HepG2 (cell line): ENCODE results near the gene TCAP. TPM values are rescaled to one million over a fixed set of nuclear protein-coding genes. Genes with fewer than 3 reads are reported as not detected.

Source experiments
- CBFB ChIP-seq: sonication (generic); formaldehyde crosslinking; IDR thresholded peaks from 2 replicates; pipeline ENCODE4 v1.4.0; 2020; ENCODE audit warnings: missing genetic modification reagents
- ETV5 ChIP-seq: IDR thresholded peaks from 2 replicates; pipeline ENCODE4 v1.6.1; 2018; ENCODE audit warnings: missing biosample characterization, missing genetic modification reagents, inconsistent platforms, borderline replicate concordance
- FOXA1 ChIP-seq, 2 experiments: fragments of 450-650 bp in 1 of 2; sonication (generic) in 1 of 2; formaldehyde crosslinking in 1 of 2; IDR thresholded peaks; 2 replicates each; pipeline versions ENCODE4 v1.4.0 to v1.6.1; 2016 to 2020; ENCODE audit warnings: missing genetic modification reagents in 1 of 2
- FOXA3 ChIP-seq: IDR thresholded peaks from 2 replicates; pipeline ENCODE4 v1.6.1; 2016; ENCODE audit warnings: missing genetic modification reagents, missing compliant biosample characterization
- KAT7 ChIP-seq: IDR thresholded peaks from 2 replicates; pipeline ENCODE4 v1.6.1; 2018; ENCODE audit warnings: borderline replicate concordance, missing compliant biosample characterization
- KDM3A ChIP-seq: IDR thresholded peaks from 2 replicates; pipeline ENCODE4 v1.6.1; 2018; ENCODE audit warnings: low read depth, missing compliant biosample characterization
- MIXL1 ChIP-seq: IDR thresholded peaks from 2 replicates; pipeline ENCODE4 v1.6.1; 2016
- MTF2 ChIP-seq: sonication (generic); formaldehyde crosslinking; IDR thresholded peaks from 2 replicates; pipeline ENCODE4 v1.5.0; 2020; ENCODE audit warnings: missing genetic modification reagents, borderline replicate concordance
- POLR2AphosphoS2 ChIP-seq: IDR thresholded peaks from 2 replicates; pipeline ENCODE4 v1.6.1; 2011; ENCODE audit warnings: low read depth, low read length, improper control_type of control experiment
- RXRB ChIP-seq: IDR thresholded peaks from 2 replicates; pipeline ENCODE4 v1.6.1; 2016; ENCODE audit warnings: borderline replicate concordance, missing genetic modification reagents, missing compliant biosample characterization
- SMAD3 ChIP-seq: sonication (generic); formaldehyde crosslinking; IDR thresholded peaks from 2 replicates; pipeline ENCODE4 v1.4.0; 2020; ENCODE audit warnings: missing genetic modification reagents
- SRSF4 ChIP-seq: fragments of 200-400 bp; formaldehyde crosslinking; IDR thresholded peaks from one replicate; pipeline ENCODE4 v1.6.1; 2018; ENCODE audit warnings: mild to moderate bottlenecking, low read depth, low read length, moderate library complexity; ENCODE audit not compliant: poor library complexity, severe bottlenecking
- TBP ChIP-seq: sonication (generic); formaldehyde crosslinking; IDR thresholded peaks from 2 replicates; pipeline ENCODE4 v1.5.0; 2020; ENCODE audit warnings: missing genetic modification reagents
- TBX2 ChIP-seq: sonication (generic); formaldehyde crosslinking; IDR thresholded peaks from 2 replicates; pipeline ENCODE4 v1.5.0; 2020; ENCODE audit warnings: missing genetic modification reagents, mild to moderate bottlenecking, borderline replicate concordance
- TOE1 ChIP-seq: sonication (generic); formaldehyde crosslinking; IDR thresholded peaks from 2 replicates; pipeline ENCODE4 v1.4.0; 2020; ENCODE audit warnings: mild to moderate bottlenecking, missing genetic modification reagents
- TRIM24 ChIP-seq: sonication (generic); formaldehyde crosslinking; IDR thresholded peaks from 2 replicates; pipeline ENCODE4 v1.8.0; 2022; ENCODE audit warnings: mild to moderate bottlenecking, missing genetic modification reagents
- YEATS2 ChIP-seq: sonication (generic); formaldehyde crosslinking; IDR thresholded peaks from 2 replicates; pipeline ENCODE4 v1.4.0; 2020; ENCODE audit warnings: missing genetic modification reagents, borderline replicate concordance
- ZBTB38 ChIP-seq: sonication (generic); formaldehyde crosslinking; IDR thresholded peaks from 2 replicates; pipeline ENCODE4 v1.5.1; 2020; ENCODE audit warnings: mild to moderate bottlenecking, missing genetic modification reagents
- ZKSCAN1 ChIP-seq: fragments of 150-350 bp; IDR thresholded peaks from 2 replicates; pipeline ENCODE4 v1.6.1; 2014; ENCODE audit warnings: low read length
- ZNF431 ChIP-seq: sonication (generic); formaldehyde crosslinking; IDR thresholded peaks from 2 replicates; pipeline ENCODE4 v1.9.0; 2022; ENCODE audit warnings: missing genetic modification reagents, low read depth, mild to moderate bottlenecking, borderline replicate concordance
- polyA plus RNA-seq, 8 experiments: library from polyadenylated mRNA; depleted of rRNA in 3 of 8; stranded (reverse) in 7 of 8; unstranded in 1 of 8; fragments of >200 nt; fragmentation: Illumina TruSeq in 4 of 8; extraction: Trizol in 4 of 8; gene quantifications; 2 replicates each; pipeline versions ENCODE4 v1.2.1 to v1.2.3, GENCODE V29; 2011 to 2016; ENCODE audit warnings: low read depth in 4 of 8, missing spikeins in 1 of 8, mixed read lengths in 1 of 8; ENCODE audit not compliant: insufficient read depth in 1 of 8
- total RNA-seq, 5 experiments: library from RNA; depleted of rRNA; stranded (reverse); fragments of >200 nt; fragmentation: Illumina TruSeq; extraction: Trizol; gene quantifications; 2 replicates each; pipeline ENCODE4 v1.2.3, GENCODE V29; 2016; ENCODE audit warnings: low read depth in 1 of 5
- TF ChIP-seq, protein P1 (sequence below): sonication (generic); formaldehyde crosslinking; IDR thresholded peaks from 2 replicates; pipeline ENCODE4 v1.5.1; 2020; ENCODE audit warnings: mild to moderate bottlenecking, missing genetic modification reagents, borderline replicate concordance
- TF ChIP-seq, protein P2 (sequence below): sonication (generic); formaldehyde crosslinking; IDR thresholded peaks from 2 replicates; pipeline ENCODE4 v1.4.0; 2020; ENCODE audit warnings: missing genetic modification reagents
- TF ChIP-seq, protein P3 (sequence below): IDR thresholded peaks from 2 replicates; pipeline ENCODE4 v1.6.1; 2016; ENCODE audit warnings: control low read depth

TCAP gene
- total and polyA plus RNA-seq, 2 of the 13 experiments (the other 11 are each of a cell fraction or from before 2014, with no cell fraction given), result 0.24 to 0.65 TPM

DNA sequence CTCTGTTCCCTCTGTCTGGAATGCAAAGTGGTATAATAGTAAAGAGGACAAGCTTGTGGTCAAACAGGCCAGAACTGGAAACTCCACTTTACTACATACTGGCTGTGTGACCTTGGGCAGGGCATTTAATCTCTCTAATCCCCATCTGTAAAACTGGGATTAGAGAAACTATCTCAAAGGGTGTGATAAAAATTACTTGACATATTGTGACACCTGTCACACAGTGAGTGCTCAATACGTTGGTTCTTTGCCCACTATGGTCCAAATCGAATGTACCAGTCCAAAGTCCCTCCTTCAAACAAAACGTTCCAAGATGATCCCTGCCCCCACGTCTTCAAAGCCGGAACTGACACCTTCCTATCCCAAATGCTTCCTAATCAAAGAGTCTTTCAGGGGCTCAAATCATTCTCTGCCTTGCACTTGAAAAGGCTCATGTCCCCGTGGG, 22.0 kb downstream of the TCAP start (continued):
- TF ChIP-seq ETV5 (CRISPR knock-in tag), result peak; percentile 89
- TF ChIP-seq SMAD3 (CRISPR knock-in tag), result peak; percentile 75
- 0 out of 2 replicates have a peak, but pooled peaks have one; percentile 47 for TF ChIP-seq CBFB (CRISPR knock-in tag)
- TF ChIP-seq SRSF4, result no peak
- TF ChIP-seq POLR2AphosphoS2, result no peak
- TF ChIP-seq, protein P1, sequence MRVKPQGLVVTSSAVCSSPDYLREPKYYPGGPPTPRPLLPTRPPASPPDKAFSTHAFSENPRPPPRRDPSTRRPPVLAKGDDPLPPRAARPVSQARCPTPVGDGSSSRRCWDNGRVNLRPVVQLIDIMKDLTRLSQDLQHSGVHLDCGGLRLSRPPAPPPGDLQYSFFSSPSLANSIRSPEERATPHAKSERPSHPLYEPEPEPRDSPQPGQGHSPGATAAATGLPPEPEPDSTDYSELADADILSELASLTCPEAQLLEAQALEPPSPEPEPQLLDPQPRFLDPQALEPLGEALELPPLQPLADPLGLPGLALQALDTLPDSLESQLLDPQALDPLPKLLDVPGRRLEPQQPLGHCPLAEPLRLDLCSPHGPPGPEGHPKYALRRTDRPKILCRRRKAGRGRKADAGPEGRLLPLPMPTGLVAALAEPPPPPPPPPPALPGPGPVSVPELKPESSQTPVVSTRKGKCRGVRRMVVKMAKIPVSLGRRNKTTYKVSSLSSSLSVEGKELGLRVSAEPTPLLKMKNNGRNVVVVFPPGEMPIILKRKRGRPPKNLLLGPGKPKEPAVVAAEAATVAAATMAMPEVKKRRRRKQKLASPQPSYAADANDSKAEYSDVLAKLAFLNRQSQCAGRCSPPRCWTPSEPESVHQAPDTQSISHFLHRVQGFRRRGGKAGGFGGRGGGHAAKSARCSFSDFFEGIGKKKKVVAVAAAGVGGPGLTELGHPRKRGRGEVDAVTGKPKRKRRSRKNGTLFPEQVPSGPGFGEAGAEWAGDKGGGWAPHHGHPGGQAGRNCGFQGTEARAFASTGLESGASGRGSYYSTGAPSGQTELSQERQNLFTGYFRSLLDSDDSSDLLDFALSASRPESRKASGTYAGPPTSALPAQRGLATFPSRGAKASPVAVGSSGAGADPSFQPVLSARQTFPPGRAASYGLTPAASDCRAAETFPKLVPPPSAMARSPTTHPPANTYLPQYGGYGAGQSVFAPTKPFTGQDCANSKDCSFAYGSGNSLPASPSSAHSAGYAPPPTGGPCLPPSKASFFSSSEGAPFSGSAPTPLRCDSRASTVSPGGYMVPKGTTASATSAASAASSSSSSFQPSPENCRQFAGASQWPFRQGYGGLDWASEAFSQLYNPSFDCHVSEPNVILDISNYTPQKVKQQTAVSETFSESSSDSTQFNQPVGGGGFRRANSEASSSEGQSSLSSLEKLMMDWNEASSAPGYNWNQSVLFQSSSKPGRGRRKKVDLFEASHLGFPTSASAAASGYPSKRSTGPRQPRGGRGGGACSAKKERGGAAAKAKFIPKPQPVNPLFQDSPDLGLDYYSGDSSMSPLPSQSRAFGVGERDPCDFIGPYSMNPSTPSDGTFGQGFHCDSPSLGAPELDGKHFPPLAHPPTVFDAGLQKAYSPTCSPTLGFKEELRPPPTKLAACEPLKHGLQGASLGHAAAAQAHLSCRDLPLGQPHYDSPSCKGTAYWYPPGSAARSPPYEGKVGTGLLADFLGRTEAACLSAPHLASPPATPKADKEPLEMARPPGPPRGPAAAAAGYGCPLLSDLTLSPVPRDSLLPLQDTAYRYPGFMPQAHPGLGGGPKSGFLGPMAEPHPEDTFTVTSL, result peak; percentile 34; the same call in 1 of the 2 replicates
- peak; percentile 50; the same call in 1 of the 2 replicates for TF ChIP-seq KAT7 (CRISPR knock-in tag)
- TF ChIP-seq, protein P2, sequence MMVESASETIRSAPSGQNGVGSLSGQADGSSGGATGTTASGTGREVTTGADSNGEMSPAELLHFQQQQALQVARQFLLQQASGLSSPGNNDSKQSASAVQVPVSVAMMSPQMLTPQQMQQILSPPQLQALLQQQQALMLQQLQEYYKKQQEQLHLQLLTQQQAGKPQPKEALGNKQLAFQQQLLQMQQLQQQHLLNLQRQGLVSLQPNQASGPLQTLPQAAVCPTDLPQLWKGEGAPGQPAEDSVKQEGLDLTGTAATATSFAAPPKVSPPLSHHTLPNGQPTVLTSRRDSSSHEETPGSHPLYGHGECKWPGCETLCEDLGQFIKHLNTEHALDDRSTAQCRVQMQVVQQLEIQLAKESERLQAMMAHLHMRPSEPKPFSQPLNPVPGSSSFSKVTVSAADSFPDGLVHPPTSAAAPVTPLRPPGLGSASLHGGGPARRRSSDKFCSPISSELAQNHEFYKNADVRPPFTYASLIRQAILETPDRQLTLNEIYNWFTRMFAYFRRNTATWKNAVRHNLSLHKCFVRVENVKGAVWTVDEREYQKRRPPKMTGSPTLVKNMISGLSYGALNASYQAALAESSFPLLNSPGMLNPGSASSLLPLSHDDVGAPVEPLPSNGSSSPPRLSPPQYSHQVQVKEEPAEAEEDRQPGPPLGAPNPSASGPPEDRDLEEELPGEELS (CRISPR knock-in tag), result 0 out of 2 replicates have a peak, but pooled peaks have one; percentile 15
- no peak for TF ChIP-seq ZKSCAN1
- TF ChIP-seq TOE1, result 0 out of 2 replicates have a peak, but pooled peaks have one; percentile 20
- 0 out of 2 replicates have a peak, but pooled peaks have one; percentile 51 for TF ChIP-seq ZNF431 (CRISPR knock-in tag)
- TF ChIP-seq MIXL1 (CRISPR knock-in tag), result peak; percentile 16; the same call in 1 of the 2 replicates
- TF ChIP-seq FOXA1 (IDR thresholded peaks at IDR 0.05), result no peak
- TF ChIP-seq FOXA1 (CRISPR knock-in tag; IDR thresholded peaks at IDR 0.05), result peak; percentile 33; the same call in 1 of the 2 replicates
- 0 out of 2 replicates have a peak, but pooled peaks have one; percentile 6 for TF ChIP-seq YEATS2 (CRISPR knock-in tag)
- TF ChIP-seq TRIM24 (CRISPR knock-in tag), result no peak
- TF ChIP-seq MTF2, result no peak
- no peak for TF ChIP-seq TBP (CRISPR knock-in tag)
- TF ChIP-seq FOXA3 (CRISPR knock-in tag), result 0 out of 2 replicates have a peak, but pooled peaks have one; percentile 48
- TF ChIP-seq KDM3A, result no peak
- TF ChIP-seq, protein P3, sequence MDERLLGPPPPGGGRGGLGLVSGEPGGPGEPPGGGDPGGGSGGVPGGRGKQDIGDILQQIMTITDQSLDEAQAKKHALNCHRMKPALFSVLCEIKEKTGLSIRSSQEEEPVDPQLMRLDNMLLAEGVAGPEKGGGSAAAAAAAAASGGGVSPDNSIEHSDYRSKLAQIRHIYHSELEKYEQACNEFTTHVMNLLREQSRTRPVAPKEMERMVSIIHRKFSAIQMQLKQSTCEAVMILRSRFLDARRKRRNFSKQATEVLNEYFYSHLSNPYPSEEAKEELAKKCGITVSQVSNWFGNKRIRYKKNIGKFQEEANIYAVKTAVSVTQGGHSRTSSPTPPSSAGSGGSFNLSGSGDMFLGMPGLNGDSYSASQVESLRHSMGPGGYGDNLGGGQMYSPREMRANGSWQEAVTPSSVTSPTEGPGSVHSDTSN (CRISPR knock-in tag), result peak; percentile 51; the same call in 1 of the 2 replicates
- no peak for TF ChIP-seq ZBTB38 (CRISPR knock-in tag)
- TF ChIP-seq RXRB (CRISPR knock-in tag), result peak; percentile 14; the same call in 1 of the 2 replicates
- peak; percentile 74 for TF ChIP-seq TBX2
